Right forelimb (tissue), 1 donor: ENCODE data around the gene VWA8.
"Not testable (repeated sequence)": the region's sequence is repeated elsewhere in the genome, so short reads cannot be mapped to it uniquely, and the experiment has no call there.

Experiments
- DNase-seq: peaks from one replicate; pipeline ENCODE4 v3.0.0-alpha.2; 2018

VWA8 gene

GRCh38 chr13:41680900-41681299 is 280.0 kb downstream of the VWA8 start:
- DNase-seq = no peak

GRCh38 chr13:41678848-41679247 is 282.1 kb downstream of the VWA8 start:
- DNase-seq = no peak

- no peak for DNase-seq
Measured at GRCh38 chr13:41678249-41678648, 282.7 kb downstream of the VWA8 start.

GRCh38 chr13:41675306-41675705 is 285.6 kb downstream of the VWA8 start:
- DNase-seq = no peak

- DNase-seq = no peak
Measured at GRCh38 chr13:41674246-41674645, 286.7 kb downstream of the VWA8 start.

GRCh38 chr13:41673640-41674039 is 287.3 kb downstream of the VWA8 start:
- DNase-seq = no peak

- DNase-seq = no peak
Measured at GRCh38 chr13:41670873-41671443, 290.0 kb downstream of the VWA8 start.

GRCh38 chr13:41668130-41668757 is 292.7 kb downstream of the VWA8 start:
- DNase-seq = no peak

- DNase-seq = no peak
Measured at GRCh38 chr13:41666644-41667043, 294.3 kb downstream of the VWA8 start.

- no peak for DNase-seq
Measured at GRCh38 chr13:41660411-41660810, 300.5 kb downstream of the VWA8 start.

- no peak for DNase-seq
Measured at GRCh38 chr13:41658057-41658661, 302.8 kb downstream of the VWA8 start.

- DNase-seq = no peak
Measured at GRCh38 chr13:41655997-41656396, 304.9 kb downstream of the VWA8 start.

GRCh38 chr13:41654796-41655195 is 306.1 kb downstream of the VWA8 start:
- no peak for DNase-seq

- no peak for DNase-seq
Measured at GRCh38 chr13:41652735-41653361, 308.1 kb downstream of the VWA8 start.

- no peak for DNase-seq
Measured at GRCh38 chr13:41651413-41652058, 309.4 kb downstream of the VWA8 start.

GRCh38 chr13:41650706-41651105 is 310.2 kb downstream of the VWA8 start:
- no peak for DNase-seq

- DNase-seq = no peak
Measured at GRCh38 chr13:41649659-41650058, 311.2 kb downstream of the VWA8 start.

- no peak for DNase-seq
Measured at GRCh38 chr13:41648314-41648935, 312.5 kb downstream of the VWA8 start.

GRCh38 chr13:41647699-41648313 is 313.1 kb downstream of the VWA8 start:
- not testable (repeated sequence) for DNase-seq

GRCh38 chr13:41645331-41645730 is 315.6 kb downstream of the VWA8 start:
- DNase-seq = no peak

GRCh38 chr13:41644742-41645141 is 316.2 kb downstream of the VWA8 start:
- no peak for DNase-seq

GRCh38 chr13:41643507-41643906 is 317.4 kb downstream of the VWA8 start:
- DNase-seq = no peak

GRCh38 chr13:41641961-41642360 is 318.9 kb downstream of the VWA8 start:
- no peak for DNase-seq
